A549 treated with GW870086 at 1 μM for 4 hours (cell line): ENCODE results near the gene USP25. TPM values are rescaled to one million over a fixed set of nuclear protein-coding genes. Genes with fewer than 3 reads are reported as not detected.

Source experiments
- total RNA-seq: library from RNA; stranded (reverse); fragments of 200-300 nt; extraction: Qiagen RNA extraction; gene quantifications from 5 replicates; pipeline ENCODE4 v1.2.3, GENCODE V29; 2022; ENCODE audit warnings: low read depth

The USP25 gene, protein sequence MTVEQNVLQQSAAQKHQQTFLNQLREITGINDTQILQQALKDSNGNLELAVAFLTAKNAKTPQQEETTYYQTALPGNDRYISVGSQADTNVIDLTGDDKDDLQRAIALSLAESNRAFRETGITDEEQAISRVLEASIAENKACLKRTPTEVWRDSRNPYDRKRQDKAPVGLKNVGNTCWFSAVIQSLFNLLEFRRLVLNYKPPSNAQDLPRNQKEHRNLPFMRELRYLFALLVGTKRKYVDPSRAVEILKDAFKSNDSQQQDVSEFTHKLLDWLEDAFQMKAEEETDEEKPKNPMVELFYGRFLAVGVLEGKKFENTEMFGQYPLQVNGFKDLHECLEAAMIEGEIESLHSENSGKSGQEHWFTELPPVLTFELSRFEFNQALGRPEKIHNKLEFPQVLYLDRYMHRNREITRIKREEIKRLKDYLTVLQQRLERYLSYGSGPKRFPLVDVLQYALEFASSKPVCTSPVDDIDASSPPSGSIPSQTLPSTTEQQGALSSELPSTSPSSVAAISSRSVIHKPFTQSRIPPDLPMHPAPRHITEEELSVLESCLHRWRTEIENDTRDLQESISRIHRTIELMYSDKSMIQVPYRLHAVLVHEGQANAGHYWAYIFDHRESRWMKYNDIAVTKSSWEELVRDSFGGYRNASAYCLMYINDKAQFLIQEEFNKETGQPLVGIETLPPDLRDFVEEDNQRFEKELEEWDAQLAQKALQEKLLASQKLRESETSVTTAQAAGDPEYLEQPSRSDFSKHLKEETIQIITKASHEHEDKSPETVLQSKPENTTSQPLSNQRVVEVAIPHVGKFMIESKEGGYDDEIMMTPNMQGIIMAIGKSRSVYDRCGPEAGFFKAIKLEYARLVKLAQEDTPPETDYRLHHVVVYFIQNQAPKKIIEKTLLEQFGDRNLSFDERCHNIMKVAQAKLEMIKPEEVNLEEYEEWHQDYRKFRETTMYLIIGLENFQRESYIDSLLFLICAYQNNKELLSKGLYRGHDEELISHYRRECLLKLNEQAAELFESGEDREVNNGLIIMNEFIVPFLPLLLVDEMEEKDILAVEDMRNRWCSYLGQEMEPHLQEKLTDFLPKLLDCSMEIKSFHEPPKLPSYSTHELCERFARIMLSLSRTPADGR
- 8.3 to 13.8 TPM (median 11.3 TPM) in 5 replicates for total RNA-seq

DNA sequence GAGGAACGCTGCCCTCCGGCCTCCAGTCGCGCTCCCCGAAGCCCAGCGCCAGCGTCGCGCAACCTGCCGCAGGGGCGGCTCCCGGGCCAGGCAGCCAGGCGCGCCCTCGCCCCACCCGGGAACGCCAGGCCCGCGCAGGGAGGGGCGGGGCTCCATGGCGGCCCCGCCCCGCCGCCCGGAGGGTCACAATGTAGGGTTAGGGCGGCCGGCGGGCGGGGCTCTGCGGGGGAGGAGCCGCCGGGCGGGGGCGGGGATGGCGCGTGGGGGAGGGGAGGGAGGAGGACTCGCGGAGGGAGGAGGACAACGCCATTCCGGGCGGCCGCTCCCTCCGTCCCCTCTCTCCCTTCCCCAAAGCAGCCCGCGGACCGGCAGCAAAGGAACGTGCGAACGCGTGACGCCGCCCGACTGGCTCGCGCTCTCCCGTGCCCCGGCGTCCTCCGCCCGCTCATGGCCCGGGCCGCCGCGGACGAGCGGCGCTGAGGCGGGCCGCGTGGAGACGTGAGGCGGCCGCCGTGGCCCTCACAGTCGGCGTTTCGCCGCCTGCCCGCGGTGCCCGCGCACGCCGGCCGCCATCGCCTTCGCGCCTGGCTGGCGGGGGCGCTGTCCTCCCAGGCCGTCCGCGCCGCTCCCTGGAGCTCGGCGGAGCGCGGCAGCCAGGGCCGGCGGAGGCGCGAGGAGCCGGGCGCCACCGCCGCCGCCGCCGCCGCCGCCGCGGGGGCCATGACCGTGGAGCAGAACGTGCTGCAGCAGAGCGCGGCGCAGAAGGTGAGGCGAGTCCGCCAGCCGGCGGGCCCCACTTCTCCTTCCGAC lies at the start of gene USP25:
Gene USP25, plus strand, starts transcription at position 309 of the 810 bp plus-strand sequence. Its CDS starts 412 bp downstream, at position 721.

